ENCODE data around the gene FAAP100.

FAAP100 gene

DNA sequence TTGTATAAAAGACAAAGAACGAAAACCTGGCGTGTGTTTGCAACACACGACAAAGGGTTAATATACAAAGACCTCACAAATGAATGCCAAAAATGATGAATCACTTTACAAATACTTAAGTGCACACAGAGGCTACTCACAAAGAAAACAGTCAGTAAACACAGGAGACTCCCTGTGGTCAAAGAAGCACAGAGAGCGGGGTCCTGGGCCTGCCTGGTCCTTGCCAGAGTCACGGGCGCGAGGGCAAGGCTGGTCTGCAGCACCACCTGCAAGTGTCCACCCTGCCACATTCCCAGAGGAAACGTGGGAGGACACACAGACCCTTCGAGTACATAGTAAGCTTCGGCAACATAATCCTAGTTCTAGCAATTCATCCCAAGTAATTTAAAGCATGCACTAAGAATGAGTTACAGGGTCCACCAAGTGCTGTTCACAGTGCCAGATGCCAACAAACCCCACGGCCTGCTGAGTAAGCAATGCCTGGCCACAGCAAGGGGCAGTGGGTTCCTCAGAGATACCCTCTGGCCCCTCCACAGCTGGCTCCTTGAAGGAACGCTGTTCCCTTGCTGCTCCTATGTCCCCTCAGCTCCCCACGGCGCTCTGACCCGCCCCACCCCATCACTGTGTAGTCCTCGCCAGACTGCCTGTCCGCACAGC, 24.6 kb upstream of the FAAP100 start:
- DNase-seq = no peak

DNA sequence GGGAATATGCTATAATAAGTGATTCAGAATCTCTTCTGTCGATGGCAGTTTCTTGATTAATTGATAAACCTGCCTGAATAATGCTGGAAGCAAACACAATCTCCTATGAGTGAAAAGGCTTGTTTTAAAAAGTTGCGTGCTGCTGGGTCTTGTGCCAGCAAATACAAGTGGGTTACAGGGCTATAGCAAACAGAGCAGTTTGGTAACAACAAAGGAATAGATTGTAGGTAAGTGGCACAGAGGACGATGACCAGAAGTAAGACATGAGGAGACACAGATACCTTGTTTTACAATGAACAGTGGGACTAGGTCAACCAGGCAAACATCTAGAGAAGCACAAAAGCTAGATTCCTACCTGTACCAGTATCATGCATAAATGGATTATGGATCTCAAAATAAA, 23.7 kb upstream of the FAAP100 start:
- DNase-seq = no peak

DNA sequence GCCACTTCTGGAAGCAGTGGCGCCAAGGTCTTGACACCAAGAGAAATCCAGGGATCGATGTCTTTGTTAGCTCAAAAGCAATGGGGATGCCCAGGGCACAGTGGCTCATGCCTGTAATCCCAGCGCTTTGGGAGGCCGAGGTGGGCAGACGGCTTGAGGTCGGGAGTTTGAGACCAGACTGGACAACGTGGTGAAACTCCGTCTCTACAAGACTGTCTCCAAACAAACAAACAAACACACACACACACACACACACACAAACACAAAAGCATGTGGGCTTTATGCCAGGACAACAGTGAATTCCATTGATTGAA, 22.4 kb upstream of the FAAP100 start:
- no peak for DNase-seq

- no peak for DNase-seq
Observed at GRCh38 chr17:81573794-81574642, 21.9 kb upstream of the FAAP100 start.

GRCh38 chr17:81572563-81573168, 20.5 kb upstream of the FAAP100 start:
- no peak for DNase-seq

DNA sequence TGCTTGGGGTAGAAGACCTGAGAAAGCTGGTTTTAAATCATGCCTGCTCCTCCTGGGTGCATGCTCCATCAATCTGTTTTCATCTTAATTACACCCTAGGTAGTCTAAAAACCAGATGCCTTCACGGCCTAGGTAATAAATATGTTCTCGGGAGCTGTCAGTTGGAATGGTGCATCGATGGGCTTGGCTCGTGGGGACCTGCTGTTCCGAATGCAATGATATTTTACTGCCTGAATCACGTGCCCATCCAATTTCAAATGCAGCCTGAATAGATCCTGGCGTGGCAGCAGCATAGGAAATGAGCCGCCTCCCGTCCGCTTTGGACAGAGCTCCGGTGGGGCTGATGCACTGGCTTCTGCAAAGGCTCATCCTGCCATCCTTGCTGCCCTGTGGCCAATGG, 18.8 kb upstream of the FAAP100 start:
- DNase-seq = no peak

GRCh38 chr17:81569986-81570514, 17.9 kb upstream of the FAAP100 start:
- no peak for DNase-seq

GRCh38 chr17:81568416-81568815, 16.3 kb upstream of the FAAP100 start:
- DNase-seq = no peak

DNA sequence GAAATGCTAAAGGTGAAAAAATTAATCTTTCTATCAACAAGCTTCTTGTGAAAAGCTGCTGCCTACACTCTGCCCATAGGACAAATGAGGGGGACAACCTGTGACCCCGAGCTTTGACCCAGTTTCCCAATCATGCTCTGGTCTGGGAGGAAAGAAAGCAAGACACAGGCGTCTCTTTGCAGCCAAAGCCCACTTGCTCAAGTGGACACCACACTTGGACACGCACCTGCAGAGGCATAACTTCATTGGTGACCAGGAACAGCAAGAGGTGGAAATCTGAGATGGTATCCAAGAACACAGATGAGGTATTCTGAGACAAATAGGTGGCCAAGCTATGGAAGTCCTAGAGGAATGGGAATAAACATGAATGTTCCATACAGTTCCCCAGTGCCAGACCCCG, 15.0 kb upstream of the FAAP100 start:
- DNase-seq = no peak

DNA sequence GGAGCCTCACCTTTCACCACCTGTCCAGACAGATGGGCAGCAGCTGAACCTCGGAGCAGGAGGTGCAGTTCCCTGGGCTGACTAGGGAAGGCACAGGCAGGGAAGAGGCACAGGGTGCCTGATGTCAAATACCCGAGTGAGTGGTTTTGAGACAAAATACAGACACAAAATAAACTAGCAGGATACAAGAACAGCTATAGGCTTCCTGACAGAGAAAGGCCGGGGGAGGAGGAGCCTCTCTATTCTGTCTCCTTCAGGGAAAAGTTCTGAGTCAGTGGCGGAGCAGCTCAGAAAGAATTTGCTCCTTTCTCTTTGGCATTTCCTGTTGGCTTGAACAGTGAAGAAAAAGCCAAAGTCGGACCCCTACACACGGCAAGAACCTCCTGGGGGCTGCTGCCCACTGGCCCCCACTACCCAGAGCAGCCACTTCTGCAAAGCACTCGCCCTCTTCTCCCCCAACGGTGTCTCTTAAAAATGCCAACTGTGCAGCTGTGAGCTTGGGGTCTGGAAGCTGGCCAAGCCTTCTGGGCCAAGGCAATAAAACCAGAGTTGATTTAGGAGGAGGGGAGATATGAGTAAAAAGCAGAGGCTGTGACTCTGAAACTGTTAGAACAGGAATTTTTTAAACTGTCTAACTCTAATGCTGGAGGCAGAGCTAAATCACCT, 14.4 kb upstream of the FAAP100 start:
- DNase-seq = no peak

GRCh38 chr17:81565231-81565630, 13.1 kb upstream of the FAAP100 start:
- no peak for DNase-seq

GRCh38 chr17:81564778-81565177, 12.6 kb upstream of the FAAP100 start:
- DNase-seq = no peak

GRCh38 chr17:81563861-81564586, 11.9 kb upstream of the FAAP100 start:
- DNase-seq = no peak

DNA sequence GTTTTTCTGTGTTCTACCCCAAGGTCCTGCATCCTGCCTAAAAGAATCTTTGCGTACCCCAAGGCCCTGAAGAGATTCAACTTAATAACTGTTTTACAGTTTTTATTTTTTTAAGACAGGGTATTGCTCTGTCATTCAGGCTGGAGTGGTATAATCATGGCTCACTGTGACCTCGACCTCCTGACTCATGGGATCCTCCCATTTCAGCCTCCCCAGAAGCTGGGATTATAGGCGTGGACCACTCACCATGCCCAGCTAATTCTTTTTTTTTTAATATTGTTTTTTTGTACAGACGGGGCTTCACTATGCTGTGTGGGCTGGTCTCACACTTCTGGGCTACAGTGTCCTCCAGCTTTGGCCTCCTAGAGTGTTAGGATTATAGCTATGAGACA, 9.3 kb upstream of the FAAP100 start:
- no peak for DNase-seq

GRCh38 chr17:81558941-81559806, 7.0 kb upstream of the FAAP100 start:
- no peak for DNase-seq

DNA sequence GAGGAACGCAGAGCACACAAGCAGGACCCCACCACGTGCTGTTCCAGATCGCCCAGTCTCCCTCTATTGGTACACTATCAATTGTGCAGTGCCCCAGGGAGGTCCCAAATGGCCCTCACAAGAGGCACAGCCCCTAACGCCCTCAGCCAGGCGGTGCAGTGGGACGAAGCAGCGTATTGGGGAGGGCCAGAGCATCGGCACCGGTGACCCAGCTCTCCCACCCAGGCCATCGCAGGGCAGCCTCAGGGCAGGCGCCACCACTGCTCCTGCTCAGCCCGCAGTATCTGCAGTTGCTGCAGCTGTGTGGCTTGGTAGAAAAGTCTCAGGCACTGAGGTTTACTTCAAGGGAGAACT, 5.9 kb upstream of the FAAP100 start:
- no peak for DNase-seq

GRCh38 chr17:81557276-81558114, 5.3 kb upstream of the FAAP100 start:
- no peak for DNase-seq

DNA sequence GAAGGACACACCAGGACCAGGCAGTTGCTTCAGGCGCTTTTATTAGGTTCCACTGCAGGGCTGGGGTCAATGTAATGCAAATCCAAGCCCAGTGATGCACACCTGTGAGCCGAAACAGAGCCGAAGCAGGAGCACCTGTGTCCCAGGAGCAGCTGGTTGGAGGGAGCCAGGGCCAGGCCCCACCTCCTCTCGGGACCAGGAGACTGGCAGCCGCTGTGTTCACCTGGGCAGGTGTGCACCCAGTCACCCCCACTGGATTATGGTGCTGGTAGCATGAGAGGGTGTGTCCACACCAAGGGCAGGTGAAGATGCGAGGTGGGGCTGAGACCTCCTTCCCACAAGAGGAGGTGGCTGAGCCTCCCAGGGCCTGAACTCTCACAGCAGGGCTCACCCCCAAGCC, 4.7 kb upstream of the FAAP100 start:
- no peak for DNase-seq

DNA sequence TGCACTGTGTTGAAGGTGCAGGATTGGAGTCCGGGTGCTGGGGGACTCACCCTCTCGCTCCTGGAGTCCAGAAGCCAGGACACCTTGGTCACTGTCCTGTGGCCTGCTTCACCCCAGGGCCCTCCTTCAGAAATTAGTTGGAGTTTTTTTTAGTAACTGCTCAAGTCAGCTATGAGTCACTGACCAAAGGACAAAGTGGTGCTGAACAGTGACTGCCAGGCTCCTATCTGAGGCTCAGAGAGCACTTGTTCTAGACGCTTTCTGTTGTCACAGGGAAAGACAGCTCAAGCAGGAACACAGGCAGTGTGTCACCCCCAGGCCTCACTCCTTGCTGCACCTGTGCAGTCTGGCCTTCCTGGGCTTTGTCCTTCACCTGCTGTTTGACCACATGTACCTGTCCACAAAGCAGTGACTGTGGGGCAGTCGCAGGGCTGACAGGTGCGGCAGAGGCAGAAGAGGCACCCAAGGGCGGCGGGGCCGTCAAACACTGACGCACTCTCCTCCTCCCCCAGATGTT, 4.1 kb upstream of the FAAP100 start:
- no peak for DNase-seq

- no peak for DNase-seq
Observed at GRCh38 chr17:81553616-81554181, 1.5 kb upstream of the FAAP100 start.

All from stimulated activated CD4-positive, alpha-beta T cell treated with anti-CD3 and anti-CD28 coated beads, Interleukin-12 subunit alpha, Interleukin-12 subunit beta, amount 100 ng/mL, for 4 hours (primary cell).